Measurements from ENCODE around the gene KCNT2. TPM values are rescaled to one million over a fixed set of nuclear protein-coding genes. Genes with fewer than 3 reads are reported as not detected.
A peak's percentile ranks its signal among the peaks of the same experiment; 100 is the strongest.
"Not testable (repeated sequence)": the region's sequence is repeated elsewhere in the genome, so short reads cannot be mapped to it uniquely, and the experiment has no call there.

KCNT2 gene
- total and polyA plus RNA-seq, 8 donors, result 2.7 to 6.8 (median 5.1) TPM

GRCh38 chr1:196651637-196652215 lies 43.5 kb upstream of the KCNT2 start, which contains the start of gene CFH:
TSS of gene CFH (plus strand) at chr1:196652043. CDS start at chr1:196652118, 75 bp downstream.
- TF ChIP-seq CTCF (IDR thresholded peaks at IDR 0.05), result no peak
- H3K27ac ChIP-seq, result peak within 1 kb of the TSS; percentile 43 to 68
- intact Hi-C loops (cut with DNase I), result loop anchor here in 1 of 2 donors (10.0 kb wide), 1 partner anchor 297 kb away; no protein-coding TSS in a partner anchor

GRCh38 chr1:196651079-196651478 lies 42.8 kb upstream of the KCNT2 start:
- intact Hi-C loops (cut with DNase I), result loop anchor here in 1 of 2 donors (10.0 kb wide), 1 partner anchor 296 kb away; no protein-coding TSS in a partner anchor
- Histone ChIP-seq H3K36me3 (no peaks in the 10 kb centered on the region), H3K27ac (peak overlapping the region; percentile 43 to 68), H3K4me3 (no peak overlapping the region), H3K9me3 (no peaks in the 10 kb centered on the region), H3K27me3 (no peaks in the 10 kb centered on the region), H3K4me1 (no peaks in the 10 kb centered on the region)
- peak; percentile 8 for ATAC-seq
- no peak for TF ChIP-seq CTCF (IDR thresholded peaks at IDR 0.05)
- no peak for DNase-seq

More at GRCh38 chr1:196651637-196652215, 43.5 kb upstream of the KCNT2 start, which contains the start of gene CFH:
- DNase-seq (peak in 2 of 4 donors; percentile 40 to 58), ATAC-seq (peak; percentile 88)
- Histone ChIP-seq H3K4me3 (peak within 1 kb of the TSS; percentile 10 to 19), H3K36me3 (no peaks in the 10 kb centered on the region), H3K27me3 (no peaks in the 10 kb centered on the region), H3K9me3 (no peaks in the 10 kb centered on the region), H3K4me1 (no peaks in the 10 kb centered on the region)

GRCh38 chr1:196650403-196650802 lies 42.2 kb upstream of the KCNT2 start:
- intact Hi-C loops (cut with DNase I), result loop anchor here in 1 of 2 donors (10.0 kb wide), 1 partner anchor 296 kb away; no protein-coding TSS in a partner anchor
- Histone ChIP-seq H3K4me1 (no peaks in the 10 kb centered on the region), H3K36me3 (no peaks in the 10 kb centered on the region), H3K27me3 (no peaks in the 10 kb centered on the region), H3K9me3 (no peaks in the 10 kb centered on the region), H3K4me3 (no peak overlapping the region), H3K27ac (no peak overlapping the region)
- DNase-seq (no peak), ATAC-seq (no peak)
- no peak for TF ChIP-seq CTCF (IDR thresholded peaks at IDR 0.05)

GRCh38 chr1:196649990-196650389 lies 41.8 kb upstream of the KCNT2 start:
- Histone ChIP-seq H3K9me3 (no peaks in the 10 kb centered on the region), H3K27ac (no peak overlapping the region), H3K36me3 (no peaks in the 10 kb centered on the region), H3K27me3 (no peaks in the 10 kb centered on the region), H3K4me1 (no peaks in the 10 kb centered on the region), H3K4me3 (no peak overlapping the region)
- no peak for TF ChIP-seq CTCF (IDR thresholded peaks at IDR 0.05)
- intact Hi-C loops (cut with DNase I), result loop anchor here in 1 of 2 donors (10.0 kb wide), 1 partner anchor 295 kb away; no protein-coding TSS in a partner anchor
- DNase-seq, result no peak
- no peak for ATAC-seq

GRCh38 chr1:196640976-196641375 lies 32.7 kb upstream of the KCNT2 start:
- TF ChIP-seq CTCF (IDR thresholded peaks at IDR 0.05), result no peak
- Histone ChIP-seq H3K27ac (no peak overlapping the region), H3K4me3 (no peak overlapping the region), H3K27me3 (no peaks in the 10 kb centered on the region), H3K4me1 (no peaks in the 10 kb centered on the region), H3K36me3 (no peaks in the 10 kb centered on the region), H3K9me3 (no peaks in the 10 kb centered on the region)
- DNase-seq (no peak), ATAC-seq (no peak)
- intact Hi-C loops (cut with DNase I), result no loop called here

GRCh38 chr1:196639291-196639690 lies 31.1 kb upstream of the KCNT2 start:
- H3K36me3 ChIP-seq; DNase-seq; intact Hi-C loops (cut with DNase I); H3K27ac ChIP-seq; H3K4me1 ChIP-seq; H3K9me3 ChIP-seq; ATAC-seq; H3K4me3 ChIP-seq; H3K27me3 ChIP-seq: not testable (repeated sequence)

Measured in left lung (tissue), 10 donors.